Stimulated activated naive CD8-positive, alpha-beta T cell treated with anti-CD3 and anti-CD28 coated beads, Interleukin-15, Interleukin-2, amounts not matched to agents 100 ng/mL and 50 ng/mL, for 24 hours (primary cell): ENCODE measurements around the gene PCDH15.
"Not testable (repeated sequence)": the region's sequence is repeated elsewhere in the genome, so short reads cannot be mapped to it uniquely, and the experiment has no call there.

Source experiments
- H3K27ac Mint-ChIP-seq: one replicate; pipeline ENCODE4 v1.8.0; 2021; ENCODE audit warnings: mild to moderate bottlenecking, mixed read lengths
- H3K27me3 Mint-ChIP-seq: one replicate; pipeline ENCODE4 v1.8.0; 2021; ENCODE audit warnings: mixed read lengths
- H3K36me3 Mint-ChIP-seq: one replicate; pipeline ENCODE4 v1.8.0; 2021; ENCODE audit warnings: low read depth, mixed read lengths
- H3K4me1 Mint-ChIP-seq: one replicate; pipeline ENCODE4 v1.8.0; 2021; ENCODE audit warnings: low read depth, mixed read lengths
- H3K4me3 Mint-ChIP-seq: one replicate; pipeline ENCODE4 v1.8.0; 2021; ENCODE audit warnings: mild to moderate bottlenecking, mixed read lengths
- H3K9me3 Mint-ChIP-seq: one replicate; pipeline ENCODE4 v1.8.0; 2021; ENCODE audit warnings: mixed read lengths

The PCDH15 gene

DNA sequence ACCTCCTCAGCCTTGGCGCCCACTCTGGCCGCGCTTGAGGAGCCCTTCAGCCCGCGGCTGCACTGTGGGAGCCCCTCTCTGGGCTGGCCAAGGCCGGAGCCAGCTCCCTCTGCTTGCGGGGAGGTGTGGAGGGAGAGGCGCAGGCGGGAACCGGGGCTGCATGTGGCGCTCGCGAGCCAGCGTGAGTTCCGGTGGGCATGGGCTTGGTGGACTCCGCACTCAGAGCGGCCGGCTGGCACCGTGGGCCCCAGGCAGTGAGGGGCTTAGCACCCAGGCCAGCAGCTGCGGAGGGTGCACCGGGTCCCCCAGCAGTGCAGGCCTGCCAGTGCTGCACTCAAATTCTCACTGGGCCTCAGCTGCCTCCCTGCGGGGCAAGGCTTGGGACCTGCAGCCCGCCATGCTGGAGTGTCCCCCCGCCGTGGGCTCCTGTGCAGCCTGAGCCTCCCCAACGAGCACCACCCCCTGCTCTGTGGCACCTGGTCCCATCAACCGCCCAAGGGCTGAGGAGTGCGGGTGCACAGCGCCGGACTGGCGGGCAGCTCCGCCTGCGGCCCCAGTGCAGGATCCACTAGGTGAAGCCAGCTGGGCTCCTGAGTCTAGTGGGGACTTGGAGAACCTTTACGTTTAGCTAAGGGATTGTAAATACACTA is 876.9 kb downstream of the PCDH15 start:
- H3K27me3 Mint-ChIP-seq, H3K9me3 Mint-ChIP-seq, H3K27ac Mint-ChIP-seq, H3K36me3 Mint-ChIP-seq, H3K4me1 Mint-ChIP-seq, H3K4me3 Mint-ChIP-seq: not testable (repeated sequence)

DNA sequence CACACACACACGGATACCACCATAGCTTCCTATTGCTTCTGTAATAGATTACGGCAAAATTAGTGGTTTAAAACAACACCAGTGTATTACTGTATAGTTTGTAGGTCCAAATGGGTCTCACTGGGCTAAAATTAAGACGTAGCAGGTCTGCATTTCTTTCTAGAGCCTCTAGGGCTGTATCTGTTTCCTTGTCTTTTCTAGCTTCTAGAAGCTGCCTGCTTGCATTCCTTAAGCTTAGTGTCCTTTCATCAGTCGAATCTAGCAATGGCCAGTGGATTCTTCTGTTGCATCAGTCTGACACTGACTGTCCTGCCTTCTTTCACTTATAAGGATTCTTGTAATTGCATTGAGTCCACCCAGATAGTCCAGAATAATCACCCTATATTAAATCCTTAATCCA is 882.3 kb downstream of the PCDH15 start:
- Mint-ChIP-seq H3K36me3 (no peaks in the 10 kb centered on the region), H3K4me1 (no peaks in the 10 kb centered on the region), H3K9me3 (no peaks in the 10 kb centered on the region), H3K4me3 (no peak overlapping the region), H3K27ac (no peak overlapping the region), H3K27me3 (no peaks in the 10 kb centered on the region)

DNA sequence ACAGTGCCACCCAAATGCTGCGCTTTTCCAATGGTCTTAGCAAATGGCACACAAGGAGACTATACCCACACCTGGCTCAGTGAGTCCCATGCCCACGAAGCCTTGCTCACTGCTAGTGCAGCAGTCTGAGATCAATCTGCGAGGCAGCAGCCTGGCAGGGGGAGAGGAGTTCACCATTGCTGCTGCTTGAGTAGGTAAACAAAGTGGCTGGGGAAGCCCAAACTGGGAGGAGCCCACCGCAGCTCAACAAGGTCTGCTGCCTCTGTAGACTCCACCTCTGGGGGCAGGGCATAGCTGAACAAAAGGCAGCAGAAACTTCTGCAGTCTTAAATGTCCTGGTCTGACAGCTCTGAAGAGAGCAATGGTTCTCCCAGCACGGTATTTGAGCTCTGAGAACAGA is 891.2 kb downstream of the PCDH15 start:
- no peak overlapping the region for H3K27ac Mint-ChIP-seq
- no peaks in the 10 kb centered on the region for H3K4me1 Mint-ChIP-seq

DNA sequence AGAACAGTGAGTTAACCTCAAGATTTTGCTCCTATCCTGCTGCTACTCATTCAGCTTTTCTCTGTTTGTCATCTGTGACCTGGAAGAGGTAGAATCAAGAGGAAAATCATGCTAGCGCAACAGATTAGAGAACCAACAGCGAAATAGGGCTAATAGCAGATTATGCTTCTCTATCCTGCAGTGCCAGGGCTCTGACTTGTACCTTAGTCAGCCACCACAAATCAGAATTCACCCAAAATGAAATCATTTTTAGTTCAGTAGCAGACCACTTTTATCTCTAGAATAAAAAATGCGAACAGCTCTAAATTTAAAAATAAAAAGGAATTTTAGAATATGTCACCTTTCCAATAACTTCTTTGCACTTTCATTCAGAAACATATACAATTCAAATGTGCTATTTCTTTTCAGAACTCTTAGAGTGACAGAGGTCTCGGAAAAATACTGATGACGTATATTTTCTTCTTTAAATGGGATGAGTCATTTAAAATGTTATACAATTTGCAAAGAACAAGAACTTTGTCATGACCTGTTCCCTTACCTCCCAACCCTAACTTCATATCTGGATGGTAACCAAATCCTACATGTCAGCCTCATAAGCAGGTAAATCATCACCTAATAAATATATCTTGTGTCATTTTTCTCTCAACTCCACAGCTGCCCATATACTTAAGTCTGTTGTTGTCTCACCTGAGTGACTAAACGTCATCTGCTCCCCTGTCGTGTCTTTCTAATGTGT is 896.4 kb downstream of the PCDH15 start:
- Mint-ChIP-seq H3K4me1 (no peaks in the 10 kb centered on the region), H3K27me3 (no peaks in the 10 kb centered on the region), H3K4me3 (no peak overlapping the region), H3K9me3 (peaks cover 3% of the 10 kb centered on the region), H3K36me3 (no peaks in the 10 kb centered on the region), H3K27ac (no peak overlapping the region)

More for the DNA sequence above, 891.2 kb downstream of the PCDH15 start:
- Mint-ChIP-seq H3K27me3 (no peaks in the 10 kb centered on the region), H3K4me3 (no peak overlapping the region), H3K9me3 (peaks cover 8% of the 10 kb centered on the region), H3K36me3 (no peaks in the 10 kb centered on the region)

DNA sequence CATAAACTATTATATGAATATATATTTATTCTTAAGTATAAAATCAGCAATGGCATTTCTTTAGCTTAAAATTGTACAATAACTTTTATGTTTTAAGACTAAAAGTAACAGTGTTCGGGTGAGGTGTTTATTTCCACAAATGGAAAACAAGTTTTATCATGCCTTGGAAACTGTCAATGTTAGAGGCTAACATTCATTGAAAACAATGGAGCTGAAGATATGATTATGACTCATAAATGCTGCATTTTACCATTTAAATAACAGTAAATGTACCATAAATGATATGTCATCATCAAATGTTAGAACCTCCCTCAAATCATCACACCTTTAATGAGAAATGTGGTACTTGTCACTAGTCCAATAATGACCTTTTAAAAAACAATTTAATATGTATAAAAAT is 897.3 kb downstream of the PCDH15 start:
- no peaks in the 10 kb centered on the region for H3K27me3 Mint-ChIP-seq
- no peaks in the 10 kb centered on the region for H3K4me1 Mint-ChIP-seq
- peaks cover 3% of the 10 kb centered on the region for H3K9me3 Mint-ChIP-seq
- no peaks in the 10 kb centered on the region for H3K36me3 Mint-ChIP-seq
- no peak overlapping the region for H3K4me3 Mint-ChIP-seq
- no peak overlapping the region for H3K27ac Mint-ChIP-seq

DNA sequence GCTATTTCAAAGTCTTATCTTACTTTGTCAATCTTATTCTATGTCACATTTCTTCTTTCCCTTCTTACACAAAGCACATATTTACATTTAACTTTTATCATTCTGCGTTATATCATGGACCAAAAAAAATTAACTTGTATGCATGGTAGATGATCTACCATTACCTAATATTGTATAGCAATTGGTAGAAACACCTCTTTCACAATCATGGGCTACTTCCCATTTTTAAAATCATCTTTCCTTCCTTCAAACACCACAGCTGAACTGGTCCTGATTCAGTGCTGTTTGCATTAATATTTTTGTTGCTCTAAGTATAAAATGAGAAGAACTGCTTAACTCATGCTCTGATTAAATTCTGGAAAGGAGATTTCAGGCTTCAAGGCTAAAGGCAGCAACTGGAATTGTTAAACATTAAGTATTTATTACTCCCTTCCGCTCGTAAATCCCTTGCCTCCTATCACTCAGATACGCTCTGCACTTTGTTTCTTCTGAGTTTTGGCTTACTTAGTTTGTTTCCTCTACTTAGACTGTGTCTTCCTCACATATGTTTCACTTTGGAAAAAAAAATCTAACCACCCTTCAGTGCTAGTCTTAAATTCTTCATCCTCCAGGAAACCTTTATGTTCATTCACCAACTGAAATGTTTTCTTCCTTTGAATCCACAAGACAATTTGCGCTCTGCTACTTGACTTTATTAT is 901.4 kb downstream of the PCDH15 start:
- Mint-ChIP-seq H3K27me3 (no peaks in the 10 kb centered on the region), H3K36me3 (no peaks in the 10 kb centered on the region)

DNA sequence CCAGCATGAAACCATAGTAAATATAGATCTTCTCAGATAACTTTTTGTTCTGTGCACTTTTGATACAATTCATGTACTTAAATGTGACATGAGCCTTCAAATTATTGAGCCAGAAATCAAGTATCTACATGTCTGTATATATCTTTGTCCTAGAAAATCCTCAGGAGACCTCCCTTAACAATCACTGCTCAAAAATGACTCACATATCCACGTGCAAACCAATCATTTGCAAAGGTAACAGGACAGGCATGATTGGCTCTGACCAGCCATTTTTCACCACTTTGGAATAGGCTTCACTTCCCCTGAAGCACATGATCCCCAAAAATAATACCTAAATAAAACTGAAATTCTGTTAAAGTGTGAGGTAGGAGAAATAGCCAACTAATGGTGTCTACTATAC is 902.5 kb downstream of the PCDH15 start:
- Mint-ChIP-seq H3K27ac (no peak overlapping the region), H3K36me3 (no peaks in the 10 kb centered on the region), H3K4me3 (no peak overlapping the region), H3K27me3 (no peaks in the 10 kb centered on the region), H3K9me3 (peaks cover 4% of the 10 kb centered on the region), H3K4me1 (no peaks in the 10 kb centered on the region)

More for the DNA sequence above, 901.4 kb downstream of the PCDH15 start:
- no peaks in the 10 kb centered on the region for H3K4me1 Mint-ChIP-seq
- no peak overlapping the region for H3K4me3 Mint-ChIP-seq
- no peak overlapping the region for H3K27ac Mint-ChIP-seq
- H3K9me3 Mint-ChIP-seq, result peaks cover 4% of the 10 kb centered on the region

DNA sequence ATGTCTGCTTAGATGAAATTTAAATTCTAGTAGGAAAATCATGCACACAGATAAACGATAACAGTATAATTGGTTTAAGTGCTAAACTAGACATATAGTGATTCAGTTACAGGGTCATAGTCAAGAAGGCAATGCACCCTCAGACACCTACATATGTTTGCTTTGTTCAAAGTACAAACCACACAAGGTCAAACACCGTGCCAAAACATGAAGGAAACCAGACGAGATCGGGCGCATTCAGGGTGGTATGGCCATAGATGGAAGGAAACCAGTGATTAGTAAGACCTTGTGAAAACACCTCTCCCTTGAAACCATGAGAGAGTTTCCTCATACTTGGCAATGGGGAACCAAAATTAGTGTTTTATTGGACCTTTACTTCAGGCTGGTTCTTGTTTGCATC is 906.9 kb downstream of the PCDH15 start:
- Mint-ChIP-seq H3K4me3 (no peak overlapping the region), H3K4me1 (no peaks in the 10 kb centered on the region), H3K9me3 (peaks cover 9% of the 10 kb centered on the region), H3K36me3 (no peaks in the 10 kb centered on the region), H3K27ac (no peak overlapping the region), H3K27me3 (no peaks in the 10 kb centered on the region)

DNA sequence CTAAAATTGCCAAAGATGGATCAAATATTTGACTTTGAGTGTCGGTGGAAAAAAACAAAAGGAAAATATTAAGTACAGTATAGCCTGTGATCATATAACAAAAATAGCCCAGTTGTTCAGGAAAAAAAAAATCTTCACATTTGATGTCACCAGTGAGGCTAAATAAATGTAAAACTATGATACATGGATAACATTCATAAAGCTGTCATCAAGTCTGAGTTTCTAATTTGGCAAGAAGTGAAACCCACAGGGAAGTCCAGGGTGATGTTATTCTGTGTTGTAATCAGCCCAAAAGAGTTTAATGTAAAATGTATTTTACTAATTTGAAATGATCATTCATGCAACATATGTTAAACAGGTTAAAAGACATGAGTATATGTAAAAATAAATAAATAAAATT is 908.0 kb downstream of the PCDH15 start:
- Mint-ChIP-seq H3K36me3 (no peaks in the 10 kb centered on the region), H3K27me3 (no peaks in the 10 kb centered on the region), H3K9me3 (peaks cover 9% of the 10 kb centered on the region), H3K4me1 (no peaks in the 10 kb centered on the region), H3K27ac (no peak overlapping the region), H3K4me3 (no peak overlapping the region)

DNA sequence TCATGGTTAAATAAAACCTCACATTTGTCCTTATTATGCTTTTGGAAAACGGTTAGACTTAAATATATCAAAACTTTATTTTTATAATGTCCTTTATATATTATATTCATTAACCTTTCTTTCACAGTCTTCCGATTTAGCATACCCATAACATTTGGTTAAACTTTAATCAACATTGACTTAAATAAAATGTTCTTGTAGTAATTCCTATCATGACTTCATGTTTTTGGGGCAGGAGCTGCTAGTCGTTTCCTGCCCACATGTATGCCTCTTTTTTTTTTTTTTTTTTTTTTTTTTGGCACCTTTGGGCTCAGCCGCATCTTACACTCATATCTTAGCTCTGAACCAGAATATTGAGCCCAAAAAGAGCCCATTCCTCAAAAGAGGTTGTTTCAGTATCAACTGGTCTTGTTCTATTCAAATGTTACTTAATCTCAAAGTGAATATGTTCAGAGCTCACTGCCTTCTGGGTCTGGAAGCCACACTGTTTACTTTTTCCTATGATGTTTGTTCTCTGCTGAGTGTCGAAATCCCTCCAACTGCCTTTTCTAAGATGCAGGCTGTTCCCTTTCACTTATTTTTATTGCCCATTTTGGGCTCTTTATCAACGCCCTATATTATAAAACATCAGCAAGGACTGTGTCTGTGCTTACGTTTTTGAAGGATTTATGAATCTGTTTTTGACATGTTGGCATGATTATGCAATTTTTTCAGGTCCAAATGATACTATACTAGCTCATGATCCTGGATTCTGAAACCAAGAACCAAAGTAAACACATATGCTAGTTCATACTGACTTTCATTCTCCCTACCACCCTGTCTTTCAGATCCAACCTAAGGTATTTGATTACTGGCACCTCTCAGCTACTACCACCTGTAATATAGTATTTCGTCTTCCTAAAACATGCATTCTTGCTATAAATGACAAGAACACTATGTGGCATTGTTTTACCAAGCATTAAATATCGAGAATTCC is 914.4 kb downstream of the PCDH15 start:
- H3K27me3 Mint-ChIP-seq, result no peaks in the 10 kb centered on the region
- peaks cover 5% of the 10 kb centered on the region for H3K9me3 Mint-ChIP-seq
- H3K4me1 Mint-ChIP-seq, result no peaks in the 10 kb centered on the region
- no peak overlapping the region for H3K4me3 Mint-ChIP-seq
- H3K27ac Mint-ChIP-seq, result no peak overlapping the region
- no peaks in the 10 kb centered on the region for H3K36me3 Mint-ChIP-seq

DNA sequence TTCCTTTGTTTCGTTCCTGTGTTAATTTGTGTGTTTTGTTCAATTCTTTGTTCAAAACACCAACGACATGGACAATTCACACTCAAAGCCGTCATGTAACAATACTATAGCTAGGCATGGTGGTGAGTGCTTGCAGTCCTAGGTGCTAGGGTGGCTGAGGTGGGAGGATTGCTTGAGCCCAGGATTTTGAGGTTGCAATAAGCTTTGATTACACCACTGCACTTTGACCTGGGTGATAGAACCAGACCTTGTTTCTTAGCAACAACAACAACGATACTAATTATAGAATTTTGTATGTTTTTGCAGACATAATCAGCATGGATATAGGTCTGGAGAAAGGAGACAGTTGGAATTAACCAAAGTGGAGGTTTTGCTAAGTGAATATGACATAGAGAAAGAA is 936.2 kb downstream of the PCDH15 start:
- H3K27ac Mint-ChIP-seq, result no peak overlapping the region
- no peaks in the 10 kb centered on the region for H3K27me3 Mint-ChIP-seq
- H3K9me3 Mint-ChIP-seq, result peaks cover 5% of the 10 kb centered on the region
- no peak overlapping the region for H3K4me3 Mint-ChIP-seq
- H3K36me3 Mint-ChIP-seq, result no peaks in the 10 kb centered on the region
- H3K4me1 Mint-ChIP-seq, result no peaks in the 10 kb centered on the region

DNA sequence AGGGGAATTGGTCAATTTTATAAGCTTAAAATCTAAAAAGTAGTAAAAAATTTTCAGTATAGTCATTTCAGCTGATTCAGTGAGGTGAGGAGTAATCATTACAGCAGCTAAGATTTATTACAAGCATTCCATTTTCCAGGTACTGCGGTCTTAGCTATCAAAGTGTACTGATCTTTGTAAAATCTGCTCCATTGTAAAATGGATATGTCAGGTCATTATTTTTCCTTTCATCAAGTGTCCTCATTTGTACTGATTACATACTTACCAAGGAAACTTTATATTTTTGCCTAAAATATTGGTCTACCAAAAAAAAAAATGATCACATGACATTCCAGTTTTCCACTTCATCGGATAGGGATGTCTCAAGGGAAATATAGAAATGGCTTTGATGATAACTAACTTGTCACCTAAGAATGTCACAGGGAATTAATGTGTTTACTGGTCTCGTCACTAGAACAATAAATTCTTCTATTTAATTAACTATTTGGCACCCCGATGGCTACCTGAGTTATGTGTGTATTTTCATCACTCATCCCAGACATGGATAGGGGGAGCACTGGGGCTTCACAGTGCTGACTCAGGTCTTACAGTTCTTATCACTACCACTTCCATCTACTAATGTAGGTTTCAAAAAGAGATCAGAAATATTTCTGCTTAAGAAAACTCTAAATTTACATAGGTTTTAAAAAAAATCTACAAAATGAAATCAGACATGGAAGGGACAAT is 948.4 kb downstream of the PCDH15 start:
- no peaks in the 10 kb centered on the region for H3K36me3 Mint-ChIP-seq
- H3K27me3 Mint-ChIP-seq, result no peaks in the 10 kb centered on the region
- no peak overlapping the region for H3K4me3 Mint-ChIP-seq
- H3K27ac Mint-ChIP-seq, result no peak overlapping the region
- H3K9me3 Mint-ChIP-seq, result no peaks in the 10 kb centered on the region
- no peaks in the 10 kb centered on the region for H3K4me1 Mint-ChIP-seq

DNA sequence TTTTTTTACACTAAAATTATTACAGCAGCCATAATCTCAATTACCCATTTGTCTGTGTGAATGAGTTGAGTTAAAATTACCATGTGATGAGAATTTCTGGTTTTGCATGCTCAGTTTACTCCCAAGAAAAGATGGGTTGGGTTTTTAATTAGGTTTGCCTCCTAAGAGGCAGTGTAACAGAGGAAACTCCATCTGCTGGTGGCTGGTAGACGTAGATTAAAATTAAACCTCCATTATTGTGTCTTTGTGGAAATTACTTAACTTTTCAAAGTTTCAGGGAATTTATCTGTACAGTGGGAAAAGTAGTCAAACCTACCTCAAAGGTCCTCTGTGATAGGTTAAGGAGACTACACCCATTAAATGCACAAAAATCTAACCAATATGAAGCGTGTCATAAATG is 954.2 kb downstream of the PCDH15 start:
- no peaks in the 10 kb centered on the region for H3K27me3 Mint-ChIP-seq
- no peaks in the 10 kb centered on the region for H3K4me1 Mint-ChIP-seq
- H3K9me3 Mint-ChIP-seq, result no peaks in the 10 kb centered on the region
- H3K4me3 Mint-ChIP-seq, result no peak overlapping the region
- H3K27ac Mint-ChIP-seq, result no peak overlapping the region
- no peaks in the 10 kb centered on the region for H3K36me3 Mint-ChIP-seq

DNA sequence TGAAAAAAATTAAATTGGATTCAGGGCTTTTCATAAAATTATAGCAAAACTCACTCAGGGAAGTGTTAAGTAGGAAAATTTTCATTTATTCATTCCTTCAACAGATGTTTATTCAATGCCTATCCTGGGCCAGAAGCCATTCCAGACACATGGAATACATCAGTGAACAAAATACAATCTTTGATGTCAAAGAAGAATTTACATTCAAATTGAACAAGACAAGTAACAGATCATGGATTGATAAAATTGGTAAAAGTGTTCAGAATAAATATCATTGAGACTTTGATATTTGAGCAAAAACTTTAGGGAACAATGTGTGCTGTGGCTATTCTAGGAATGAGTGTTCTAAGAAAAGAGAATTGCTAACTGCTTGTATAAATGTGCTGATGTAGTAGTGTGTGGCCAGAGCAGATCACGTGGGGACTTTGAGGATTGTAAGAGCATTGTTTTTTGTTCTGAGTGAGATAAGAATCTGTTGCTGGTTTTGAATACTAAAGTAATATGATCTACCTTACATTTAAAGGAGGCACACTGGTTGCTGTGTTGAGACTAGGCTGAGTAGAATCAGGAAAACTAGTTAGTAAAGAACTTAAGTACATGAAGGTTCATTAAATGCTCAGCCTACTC is 957.2 kb downstream of the PCDH15 start:
- Mint-ChIP-seq H3K27ac (no peak overlapping the region), H3K36me3 (no peaks in the 10 kb centered on the region), H3K27me3 (no peaks in the 10 kb centered on the region), H3K4me3 (no peak overlapping the region), H3K9me3 (no peaks in the 10 kb centered on the region), H3K4me1 (no peaks in the 10 kb centered on the region)
